NCI-H187 (cell line): ENCODE data around the gene UBR2.
"Not testable (repeated sequence)": the region's sequence is repeated elsewhere in the genome, so short reads cannot be mapped to it uniquely, and the experiment has no call there.

ENCODE experiments used
- DNase-seq, 2 experiments: peaks; one replicate each; lab custom pipeline; 2025; lab: John Stamatoyannopoulos, UW

The UBR2 gene

GRCh38 chr6:42618105-42618504, 54.3 kb downstream of the UBR2 start:
- DNase-seq = no peak

- no peak for DNase-seq
Observed at GRCh38 chr6:42618686-42619085, 54.9 kb downstream of the UBR2 start.

DNA sequence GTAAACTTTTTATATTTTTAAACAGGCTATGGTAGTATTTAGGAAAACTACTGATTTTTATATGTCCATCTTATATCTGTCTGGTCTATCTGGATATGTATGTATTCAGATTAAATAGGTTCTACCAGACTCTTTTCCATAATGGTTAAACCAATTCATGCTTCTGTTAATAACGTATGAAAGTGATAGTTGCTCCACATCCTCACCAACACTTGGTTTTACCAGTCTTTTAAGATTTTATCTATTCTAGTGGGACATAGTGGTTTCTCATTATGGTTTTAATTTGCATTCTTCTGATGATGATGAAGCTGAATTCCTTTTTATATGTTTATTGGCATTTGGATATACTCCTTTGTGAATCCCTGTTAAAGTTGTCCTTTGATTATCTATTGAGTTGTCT, 56.1 kb downstream of the UBR2 start:
- no peak for DNase-seq

- no peak for DNase-seq
Observed at GRCh38 chr6:42624601-42625000, 60.8 kb downstream of the UBR2 start.

- no peak for DNase-seq
Observed at GRCh38 chr6:42627044-42627443, 63.2 kb downstream of the UBR2 start.

GRCh38 chr6:42627674-42628073, 63.8 kb downstream of the UBR2 start:
- no peak for DNase-seq

DNA sequence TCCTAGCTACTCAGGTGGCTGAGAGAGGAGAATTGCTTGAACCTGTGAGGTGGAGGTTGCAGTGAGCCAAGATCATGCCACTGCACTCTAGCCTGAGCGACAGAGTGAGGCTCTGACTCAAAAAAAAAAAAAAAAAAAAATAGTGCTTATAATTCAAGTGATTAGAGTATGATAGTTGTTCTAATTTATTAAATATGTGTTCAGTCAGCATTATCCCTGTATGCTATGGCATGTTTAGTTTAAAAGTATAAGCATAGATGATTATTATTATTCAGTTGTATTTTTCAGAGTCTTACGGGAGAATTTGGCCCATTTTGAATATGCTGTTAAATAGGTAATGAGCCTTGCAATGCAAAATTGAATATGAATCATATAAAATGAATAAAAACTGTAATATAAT, 64.8 kb downstream of the UBR2 start:
- no peak for DNase-seq

DNA sequence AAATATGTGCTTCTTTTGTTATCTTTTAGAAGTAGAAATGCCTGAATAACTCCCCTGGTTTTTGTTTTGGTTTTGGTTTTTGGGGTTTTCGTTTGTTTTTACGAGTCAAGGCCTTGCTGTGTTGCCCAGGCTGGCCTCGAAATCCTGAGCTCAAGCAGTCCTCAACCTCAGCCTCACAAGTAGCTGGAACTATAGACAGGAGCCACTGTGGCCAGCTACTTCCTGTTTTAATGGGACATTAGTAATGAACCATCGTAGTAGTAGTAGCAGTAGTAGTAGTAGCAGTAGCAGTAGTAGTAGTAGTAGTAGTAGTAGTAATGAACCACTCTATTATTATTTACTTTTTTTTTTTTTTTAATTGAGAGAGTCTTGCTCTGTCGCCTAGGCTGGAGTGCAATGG, 66.0 kb downstream of the UBR2 start:
- DNase-seq = no peak

GRCh38 chr6:42637681-42638080, 73.9 kb downstream of the UBR2 start:
- no peak for DNase-seq

GRCh38 chr6:42642794-42643193, 79.0 kb downstream of the UBR2 start:
- DNase-seq = no peak

- no peak for DNase-seq
Observed at GRCh38 chr6:42644211-42644610, 80.4 kb downstream of the UBR2 start.

GRCh38 chr6:42652024-42652746, 88.4 kb downstream of the UBR2 start:
- no peak for DNase-seq

- DNase-seq = no peak
Observed at GRCh38 chr6:42653851-42654250, 90.0 kb downstream of the UBR2 start.

- no peak for DNase-seq
Observed at GRCh38 chr6:42659806-42660205, 96.0 kb downstream of the UBR2 start.

- DNase-seq = peak; percentile 36 to 58
Observed at GRCh38 chr6:42661540-42662153, 97.8 kb downstream of the UBR2 start.

DNA sequence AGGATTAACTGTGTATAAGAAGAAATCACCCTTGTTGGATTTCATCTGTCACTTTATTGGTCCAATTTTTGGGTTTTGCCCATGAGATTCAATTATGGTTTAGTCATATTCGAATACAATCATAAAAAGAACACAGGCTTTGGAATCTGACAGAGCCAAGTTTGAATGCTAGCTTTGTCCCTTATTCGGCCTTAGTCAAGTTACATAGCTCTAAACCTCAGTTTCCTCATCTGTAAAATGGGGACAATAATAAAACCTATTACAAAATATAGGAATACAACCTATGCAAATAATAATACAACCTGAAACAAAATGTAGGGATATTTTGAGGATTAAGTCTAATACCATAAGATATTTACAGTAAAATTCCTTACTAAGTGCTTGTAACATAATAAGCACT, 100.9 kb downstream of the UBR2 start:
- DNase-seq = no peak

- not testable (repeated sequence) for DNase-seq
Observed at GRCh38 chr6:42674368-42674767, 110.5 kb downstream of the UBR2 start.

- DNase-seq = no peak
Observed at GRCh38 chr6:42674780-42675179, 111.0 kb downstream of the UBR2 start.

- DNase-seq = no peak
Observed at GRCh38 chr6:42679358-42679757, 115.5 kb downstream of the UBR2 start.

DNA sequence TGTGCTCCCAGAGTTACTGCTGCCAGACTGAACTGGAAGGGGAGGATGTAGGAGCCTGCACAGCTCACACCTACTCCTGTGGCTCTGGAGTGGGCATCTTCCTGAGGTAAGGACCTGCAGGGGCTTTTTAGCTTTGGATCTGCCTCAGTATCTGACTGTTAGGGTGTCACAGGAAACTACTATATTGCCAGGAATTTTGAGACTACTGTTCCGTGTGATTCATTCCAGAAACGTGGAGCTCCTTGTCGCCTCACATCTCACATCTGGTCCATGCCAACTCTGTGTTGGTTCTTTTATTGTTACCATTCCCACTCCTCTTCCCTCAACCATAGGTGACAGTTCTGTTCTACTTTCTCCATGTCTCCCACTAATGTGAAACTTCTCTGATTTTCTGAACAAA, 124.5 kb downstream of the UBR2 start:
- DNase-seq = no peak

- DNase-seq = no peak
Observed at GRCh38 chr6:42689371-42689770, 125.5 kb downstream of the UBR2 start.

- no peak for DNase-seq
Observed at GRCh38 chr6:42690151-42690702, 126.4 kb downstream of the UBR2 start.

GRCh38 chr6:42690872-42691271, 127.0 kb downstream of the UBR2 start:
- DNase-seq = no peak
